HepG2 (cell line): ENCODE measurements around the gene PRDX3. TPM values are rescaled to one million over a fixed set of nuclear protein-coding genes. Genes with fewer than 3 reads are reported as not detected.

ENCODE experiments used
- ATF5 ChIP-seq: sonication (generic); formaldehyde crosslinking; IDR thresholded peaks from 2 replicates; pipeline ENCODE4 v1.4.0; 2020; ENCODE audit warnings: mild to moderate bottlenecking, low read depth, missing genetic modification reagents
- FOXC1 ChIP-seq: sonication (generic); formaldehyde crosslinking; IDR thresholded peaks from 2 replicates; pipeline ENCODE4 v1.8.0; 2022; ENCODE audit warnings: mild to moderate bottlenecking, missing genetic modification reagents, borderline replicate concordance
- GTF2F1 ChIP-seq: fragments of 150-350 bp; IDR thresholded peaks from 2 replicates; pipeline ENCODE4 v1.6.1; 2014; ENCODE audit warnings: low read length
- GTF3A ChIP-seq: sonication (generic); formaldehyde crosslinking; conservative IDR thresholded peaks from 2 replicates; pipeline ENCODE4 v1.4.0; 2020; ENCODE audit warnings: mild to moderate bottlenecking, missing genetic modification reagents
- KDM6A ChIP-seq: IDR thresholded peaks from 2 replicates; pipeline ENCODE4 v1.6.1; 2016; ENCODE audit warnings: low read depth
- KLF15 ChIP-seq: sonication (generic); formaldehyde crosslinking; IDR thresholded peaks from 2 replicates; pipeline ENCODE4 v1.8.1; 2023; ENCODE audit warnings: borderline replicate concordance, mild to moderate bottlenecking, inconsistent platforms, missing genetic modification reagents, mixed read lengths
- MTF2 ChIP-seq: sonication (generic); formaldehyde crosslinking; IDR thresholded peaks from 2 replicates; pipeline ENCODE4 v1.5.0; 2020; ENCODE audit warnings: missing genetic modification reagents, borderline replicate concordance
- NAIF1 ChIP-seq: sonication (generic); formaldehyde crosslinking; IDR thresholded peaks from 2 replicates; pipeline ENCODE4 v1.5.0; 2020; ENCODE audit warnings: mild to moderate bottlenecking, missing genetic modification reagents, borderline replicate concordance
- NBN ChIP-seq: fragments of 450-650 bp; conservative IDR thresholded peaks from 2 replicates; pipeline ENCODE4 v1.6.1; 2017
- PCBP1 ChIP-seq: fragments of 200-400 bp; formaldehyde crosslinking; IDR thresholded peaks from 2 replicates; pipeline ENCODE4 v1.6.1; 2017; ENCODE audit warnings: mild to moderate bottlenecking, low read depth, low read length, borderline replicate concordance
- RXRA ChIP-seq: sonication (generic); formaldehyde crosslinking; IDR thresholded peaks from 2 replicates; pipeline ENCODE4 v1.5.1; 2020; ENCODE audit warnings: missing genetic modification reagents
- TRIM24 ChIP-seq: sonication (generic); formaldehyde crosslinking; IDR thresholded peaks from 2 replicates; pipeline ENCODE4 v1.8.0; 2022; ENCODE audit warnings: mild to moderate bottlenecking, missing genetic modification reagents
- ZFP41 ChIP-seq: sonication (generic); formaldehyde crosslinking; IDR thresholded peaks from 2 replicates; pipeline ENCODE4 v1.4.0; 2020; ENCODE audit warnings: mild to moderate bottlenecking, missing genetic modification reagents, borderline replicate concordance
- ZFX ChIP-seq: sonication (generic); formaldehyde crosslinking; IDR thresholded peaks from 2 replicates; pipeline ENCODE4 v1.4.0; 2020; ENCODE audit warnings: mild to moderate bottlenecking, low read depth, missing genetic modification reagents, moderate library complexity
- ZNF136 ChIP-seq: sonication (generic); formaldehyde crosslinking; IDR thresholded peaks from 2 replicates; pipeline ENCODE4 v1.8.1; 2022; ENCODE audit warnings: low read depth, mild to moderate bottlenecking, moderate library complexity, missing genetic modification reagents
- ZNF350 ChIP-seq: sonication (generic); formaldehyde crosslinking; IDR thresholded peaks from 2 replicates; pipeline ENCODE4 v1.4.0; 2020; ENCODE audit warnings: mild to moderate bottlenecking, low read depth, missing genetic modification reagents, borderline replicate concordance
- polyA plus RNA-seq, 8 experiments: library from polyadenylated mRNA; depleted of rRNA in 3 of 8; stranded (reverse) in 7 of 8; unstranded in 1 of 8; fragments of >200 nt; fragmentation: Illumina TruSeq in 4 of 8; extraction: Trizol in 4 of 8; gene quantifications; 2 replicates each; pipeline versions ENCODE4 v1.2.1 to v1.2.3, GENCODE V29; 2011 to 2016; ENCODE audit warnings: low read depth in 4 of 8, missing spikeins in 1 of 8, mixed read lengths in 1 of 8; ENCODE audit not compliant: insufficient read depth in 1 of 8
- total RNA-seq, 5 experiments: library from RNA; depleted of rRNA; stranded (reverse); fragments of >200 nt; fragmentation: Illumina TruSeq; extraction: Trizol; gene quantifications; 2 replicates each; pipeline ENCODE4 v1.2.3, GENCODE V29; 2016; ENCODE audit warnings: low read depth in 1 of 5
- TF ChIP-seq, protein P1 (sequence below): sonication (generic); formaldehyde crosslinking; IDR thresholded peaks from 2 replicates; pipeline ENCODE4 v1.9.0; 2021; ENCODE audit warnings: mild to moderate bottlenecking, missing genetic modification reagents
- TF ChIP-seq, protein P2 (sequence below): sonication (generic); formaldehyde crosslinking; IDR thresholded peaks from 2 replicates; pipeline ENCODE4 v1.8.1; 2023; ENCODE audit warnings: mild to moderate bottlenecking, missing genetic modification reagents
- TF ChIP-seq, protein P3 (sequence below): sonication (generic); formaldehyde crosslinking; IDR thresholded peaks from 2 replicates; pipeline ENCODE4 v1.5.0; 2020; ENCODE audit warnings: mild to moderate bottlenecking, low read depth, missing genetic modification reagents, borderline replicate concordance
- TF ChIP-seq, protein P4 (sequence below): sonication (generic); formaldehyde crosslinking; IDR thresholded peaks from 2 replicates; pipeline ENCODE4 v1.8.1; 2023; ENCODE audit warnings: mild to moderate bottlenecking, missing genetic modification reagents, borderline replicate concordance
- TF ChIP-seq, protein P5 (sequence below): IDR thresholded peaks from 2 replicates; pipeline ENCODE4 v1.6.1; 2016; ENCODE audit warnings: missing compliant biosample characterization, missing genetic modification reagents, borderline replicate concordance

PRDX3 gene
- total and polyA plus RNA-seq, 2 of the 13 experiments (the other 11 are each of a cell fraction or from before 2014, with no cell fraction given): 407 to 565 TPM

DNA sequence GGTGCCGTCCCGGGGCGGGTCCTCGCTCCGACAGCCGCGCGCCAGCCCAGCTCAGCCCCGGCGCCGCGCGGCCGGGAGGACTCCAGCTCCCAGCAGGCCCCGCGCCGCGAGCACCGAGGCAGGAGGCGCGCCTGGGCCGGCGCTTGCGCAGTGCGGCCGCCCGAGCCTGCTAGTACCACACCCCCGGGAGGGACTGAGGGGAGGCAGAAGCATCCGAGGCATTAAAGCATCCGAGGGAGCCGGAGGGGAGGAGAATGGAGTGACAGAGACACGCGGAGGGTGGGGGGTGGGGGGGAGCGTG, 28.7 kb upstream of the PRDX3 start, which contains the start of gene GRK5 (continued):
- TF ChIP-seq, protein P1, sequence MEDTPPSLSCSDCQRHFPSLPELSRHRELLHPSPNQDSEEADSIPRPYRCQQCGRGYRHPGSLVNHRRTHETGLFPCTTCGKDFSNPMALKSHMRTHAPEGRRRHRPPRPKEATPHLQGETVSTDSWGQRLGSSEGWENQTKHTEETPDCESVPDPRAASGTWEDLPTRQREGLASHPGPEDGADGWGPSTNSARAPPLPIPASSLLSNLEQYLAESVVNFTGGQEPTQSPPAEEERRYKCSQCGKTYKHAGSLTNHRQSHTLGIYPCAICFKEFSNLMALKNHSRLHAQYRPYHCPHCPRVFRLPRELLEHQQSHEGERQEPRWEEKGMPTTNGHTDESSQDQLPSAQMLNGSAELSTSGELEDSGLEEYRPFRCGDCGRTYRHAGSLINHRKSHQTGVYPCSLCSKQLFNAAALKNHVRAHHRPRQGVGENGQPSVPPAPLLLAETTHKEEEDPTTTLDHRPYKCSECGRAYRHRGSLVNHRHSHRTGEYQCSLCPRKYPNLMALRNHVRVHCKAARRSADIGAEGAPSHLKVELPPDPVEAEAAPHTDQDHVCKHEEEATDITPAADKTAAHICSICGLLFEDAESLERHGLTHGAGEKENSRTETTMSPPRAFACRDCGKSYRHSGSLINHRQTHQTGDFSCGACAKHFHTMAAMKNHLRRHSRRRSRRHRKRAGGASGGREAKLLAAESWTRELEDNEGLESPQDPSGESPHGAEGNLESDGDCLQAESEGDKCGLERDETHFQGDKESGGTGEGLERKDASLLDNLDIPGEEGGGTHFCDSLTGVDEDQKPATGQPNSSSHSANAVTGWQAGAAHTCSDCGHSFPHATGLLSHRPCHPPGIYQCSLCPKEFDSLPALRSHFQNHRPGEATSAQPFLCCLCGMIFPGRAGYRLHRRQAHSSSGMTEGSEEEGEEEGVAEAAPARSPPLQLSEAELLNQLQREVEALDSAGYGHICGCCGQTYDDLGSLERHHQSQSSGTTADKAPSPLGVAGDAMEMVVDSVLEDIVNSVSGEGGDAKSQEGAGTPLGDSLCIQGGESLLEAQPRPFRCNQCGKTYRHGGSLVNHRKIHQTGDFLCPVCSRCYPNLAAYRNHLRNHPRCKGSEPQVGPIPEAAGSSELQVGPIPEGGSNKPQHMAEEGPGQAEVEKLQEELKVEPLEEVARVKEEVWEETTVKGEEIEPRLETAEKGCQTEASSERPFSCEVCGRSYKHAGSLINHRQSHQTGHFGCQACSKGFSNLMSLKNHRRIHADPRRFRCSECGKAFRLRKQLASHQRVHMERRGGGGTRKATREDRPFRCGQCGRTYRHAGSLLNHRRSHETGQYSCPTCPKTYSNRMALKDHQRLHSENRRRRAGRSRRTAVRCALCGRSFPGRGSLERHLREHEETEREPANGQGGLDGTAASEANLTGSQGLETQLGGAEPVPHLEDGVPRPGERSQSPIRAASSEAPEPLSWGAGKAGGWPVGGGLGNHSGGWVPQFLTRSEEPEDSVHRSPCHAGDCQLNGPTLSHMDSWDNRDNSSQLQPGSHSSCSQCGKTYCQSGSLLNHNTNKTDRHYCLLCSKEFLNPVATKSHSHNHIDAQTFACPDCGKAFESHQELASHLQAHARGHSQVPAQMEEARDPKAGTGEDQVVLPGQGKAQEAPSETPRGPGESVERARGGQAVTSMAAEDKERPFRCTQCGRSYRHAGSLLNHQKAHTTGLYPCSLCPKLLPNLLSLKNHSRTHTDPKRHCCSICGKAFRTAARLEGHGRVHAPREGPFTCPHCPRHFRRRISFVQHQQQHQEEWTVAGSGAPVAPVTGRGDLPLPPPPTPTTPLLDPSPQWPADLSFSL (CRISPR knock-in tag): no peak
- no peak for TF ChIP-seq NBN
- TF ChIP-seq KLF15 (CRISPR knock-in tag): no peak
- no peak; the same call in 1 of the 2 replicates for TF ChIP-seq ZFX (CRISPR knock-in tag)
- no peak for TF ChIP-seq FOXC1 (CRISPR knock-in tag)
- TF ChIP-seq ZFP41 (CRISPR knock-in tag): no peak
- no peak for TF ChIP-seq ZNF350 (CRISPR knock-in tag)
- no peak for TF ChIP-seq ZNF136
- no peak for TF ChIP-seq ATF5 (CRISPR knock-in tag)
- TF ChIP-seq, protein P2, sequence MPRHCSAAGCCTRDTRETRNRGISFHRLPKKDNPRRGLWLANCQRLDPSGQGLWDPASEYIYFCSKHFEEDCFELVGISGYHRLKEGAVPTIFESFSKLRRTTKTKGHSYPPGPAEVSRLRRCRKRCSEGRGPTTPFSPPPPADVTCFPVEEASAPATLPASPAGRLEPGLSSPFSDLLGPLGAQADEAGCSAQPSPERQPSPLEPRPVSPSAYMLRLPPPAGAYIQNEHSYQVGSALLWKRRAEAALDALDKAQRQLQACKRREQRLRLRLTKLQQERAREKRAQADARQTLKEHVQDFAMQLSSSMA (CRISPR knock-in tag): no peak
- no peak for TF ChIP-seq GTF2F1
- TF ChIP-seq, protein P3, sequence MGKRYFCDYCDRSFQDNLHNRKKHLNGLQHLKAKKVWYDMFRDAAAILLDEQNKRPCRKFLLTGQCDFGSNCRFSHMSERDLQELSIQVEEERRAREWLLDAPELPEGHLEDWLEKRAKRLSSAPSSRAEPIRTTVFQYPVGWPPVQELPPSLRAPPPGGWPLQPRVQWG (CRISPR knock-in tag): no peak
- TF ChIP-seq GTF3A (CRISPR knock-in tag): no peak
- no peak for TF ChIP-seq NAIF1 (CRISPR knock-in tag)
- no peak for TF ChIP-seq RXRA
- TF ChIP-seq, protein P4, sequence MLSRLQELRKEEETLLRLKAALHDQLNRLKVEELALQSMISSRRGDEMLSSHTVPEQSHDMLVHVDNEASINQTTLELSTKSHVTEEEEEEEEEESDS (CRISPR knock-in tag): no peak
- TF ChIP-seq, protein P5, sequence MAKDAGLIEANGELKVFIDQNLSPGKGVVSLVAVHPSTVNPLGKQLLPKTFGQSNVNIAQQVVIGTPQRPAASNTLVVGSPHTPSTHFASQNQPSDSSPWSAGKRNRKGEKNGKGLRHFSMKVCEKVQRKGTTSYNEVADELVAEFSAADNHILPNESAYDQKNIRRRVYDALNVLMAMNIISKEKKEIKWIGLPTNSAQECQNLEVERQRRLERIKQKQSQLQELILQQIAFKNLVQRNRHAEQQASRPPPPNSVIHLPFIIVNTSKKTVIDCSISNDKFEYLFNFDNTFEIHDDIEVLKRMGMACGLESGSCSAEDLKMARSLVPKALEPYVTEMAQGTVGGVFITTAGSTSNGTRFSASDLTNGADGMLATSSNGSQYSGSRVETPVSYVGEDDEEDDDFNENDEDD: peak; percentile 44; the same call in 1 of the 2 replicates
- TF ChIP-seq PCBP1: no peak
- TF ChIP-seq KDM6A (CRISPR knock-in tag): no peak
- TF ChIP-seq TRIM24 (CRISPR knock-in tag): no peak
- TF ChIP-seq MTF2 (CRISPR knock-in tag): no peak
